Smooth muscle cell (in vitro differentiated cells): Measurements from ENCODE around the gene ITGBL1. TPM values are rescaled to one million over a fixed set of nuclear protein-coding genes. Genes with fewer than 3 reads are reported as not detected.

ENCODE experiments used
- DNase-seq: peaks from one replicate; lab custom pipeline; 2025; ENCODE audit not compliant: unreplicated experiment; lab: John Stamatoyannopoulos, UW
- H2AFZ ChIP-seq: fragments of 200-600 bp; sonication (generic); 2 replicates; pipeline ENCODE4 v1.6.0; 2016; ENCODE audit warnings: antibody characterized with exemption, low read depth, mild to moderate bottlenecking
- H3F3A ChIP-seq: fragments of 200-600 bp; sonication (generic); 2 replicates; pipeline ENCODE4 v1.6.0; 2017; ENCODE audit warnings: antibody characterized with exemption, low read depth
- H3K27ac ChIP-seq: fragments of 200-600 bp; sonication (generic); 2 replicates; pipeline ENCODE4 v1.5.1; 2016; ENCODE audit warnings: low read depth, mild to moderate bottlenecking
- H3K27me3 ChIP-seq: fragments of 200-600 bp; sonication (generic); 2 replicates; pipeline ENCODE4 v1.6.1; 2016; ENCODE audit warnings: low read depth, mild to moderate bottlenecking
- H3K36me3 ChIP-seq: fragments of 200-600 bp; sonication (generic); 2 replicates; pipeline ENCODE4 v1.5.1; 2016; ENCODE audit warnings: low read depth
- H3K4me1 ChIP-seq: fragments of 200-600 bp; sonication (generic); 2 replicates; pipeline ENCODE4 v1.5.1; 2016; ENCODE audit warnings: low read depth
- H3K4me2 ChIP-seq: fragments of 200-600 bp; sonication (generic); 2 replicates; pipeline ENCODE4 v1.6.0; 2016; ENCODE audit warnings: mild to moderate bottlenecking
- H3K4me3 ChIP-seq: fragments of 200-600 bp; sonication (generic); 2 replicates; pipeline ENCODE4 v1.5.1; 2016; ENCODE audit warnings: mild to moderate bottlenecking
- H3K79me2 ChIP-seq: fragments of 200-600 bp; sonication (generic); 2 replicates; pipeline ENCODE4 v1.6.0; 2016; ENCODE audit warnings: low read depth, mild to moderate bottlenecking
- H3K9ac ChIP-seq: fragments of 200-600 bp; sonication (generic); 2 replicates; pipeline ENCODE4 v1.6.0; 2016; ENCODE audit warnings: low read depth
- H3K9me3 ChIP-seq: fragments of 200-600 bp; sonication (generic); replicated peaks from 2 replicates; pipeline ENCODE4 v1.5.1; 2016; ENCODE audit warnings: low read depth
- H4K20me1 ChIP-seq: fragments of 200-600 bp; sonication (generic); 2 replicates; pipeline ENCODE4 v1.6.0; 2016; ENCODE audit warnings: low read depth
- WGBS: methylation state at CpG from one replicate; pipeline ENCODE4 v1.1.7; 2016; ENCODE audit warnings: low lambda C conversion rate; 5-methylcytosine and 5-hydroxymethylcytosine counted together
- polyA plus RNA-seq: library from polyadenylated mRNA; unstranded; fragments of >200 nt; fragmentation: Nextera tagmentation; extraction: Ambion mirVana; gene quantifications from 2 replicates; pipeline ENCODE4 v1.2.1, GENCODE V29; 2016
- total RNA-seq: library from RNA; depleted of rRNA; stranded (reverse); fragments of >200 nt; gene quantifications from 2 replicates; pipeline ENCODE4 v1.2.3, GENCODE V29; 2014
- TF ChIP-seq, protein P1 (sequence below): fragments of 200-600 bp; sonication (generic); IDR thresholded peaks from 2 replicates; pipeline ENCODE4 v1.5.1; 2017; ENCODE audit warnings: borderline replicate concordance, mild to moderate bottlenecking, antibody characterized with exemption; ENCODE audit not compliant: insufficient read depth, poor library complexity, severe bottlenecking

The ITGBL1 gene
- total and polyA plus RNA-seq, 2 experiments from 2014 or later = 0.29 TPM; not detected in 1

DNA sequence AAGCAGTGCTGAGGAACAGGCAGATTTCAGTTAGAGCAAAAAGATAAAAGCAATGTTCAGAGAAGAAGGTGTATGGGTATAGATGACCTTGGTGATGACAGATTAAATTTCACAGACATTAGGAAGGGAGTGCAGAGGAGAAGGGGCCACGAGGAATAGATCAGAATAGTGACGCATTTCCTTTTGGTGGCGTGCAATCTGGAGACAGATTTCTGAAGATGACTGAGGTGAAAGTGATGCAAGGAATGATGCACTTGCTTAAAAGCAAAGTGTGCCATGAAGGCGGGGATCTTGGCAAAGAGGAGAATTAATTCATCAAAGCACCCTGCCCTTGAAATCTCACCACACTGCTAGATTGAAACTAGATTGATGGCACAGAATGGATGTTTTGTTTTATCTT lies 202.4 kb downstream of the ITGBL1 start:
- Histone ChIP-seq H3K36me3 (no peaks in the 10 kb centered on the region), H3K27ac (no peak overlapping the region), H3F3A (no peaks in the 10 kb centered on the region), H3K79me2 (no peaks in the 10 kb centered on the region), H3K27me3 (no peaks in the 10 kb centered on the region), H4K20me1 (no peaks in the 10 kb centered on the region), H2AFZ (no peak overlapping the region), H3K9me3 (no peaks in the 10 kb centered on the region), H3K4me1 (no peaks in the 10 kb centered on the region), H3K4me2 (no peak overlapping the region), H3K4me3 (no peak overlapping the region), H3K9ac (no peak overlapping the region)
- TF ChIP-seq, protein P1, sequence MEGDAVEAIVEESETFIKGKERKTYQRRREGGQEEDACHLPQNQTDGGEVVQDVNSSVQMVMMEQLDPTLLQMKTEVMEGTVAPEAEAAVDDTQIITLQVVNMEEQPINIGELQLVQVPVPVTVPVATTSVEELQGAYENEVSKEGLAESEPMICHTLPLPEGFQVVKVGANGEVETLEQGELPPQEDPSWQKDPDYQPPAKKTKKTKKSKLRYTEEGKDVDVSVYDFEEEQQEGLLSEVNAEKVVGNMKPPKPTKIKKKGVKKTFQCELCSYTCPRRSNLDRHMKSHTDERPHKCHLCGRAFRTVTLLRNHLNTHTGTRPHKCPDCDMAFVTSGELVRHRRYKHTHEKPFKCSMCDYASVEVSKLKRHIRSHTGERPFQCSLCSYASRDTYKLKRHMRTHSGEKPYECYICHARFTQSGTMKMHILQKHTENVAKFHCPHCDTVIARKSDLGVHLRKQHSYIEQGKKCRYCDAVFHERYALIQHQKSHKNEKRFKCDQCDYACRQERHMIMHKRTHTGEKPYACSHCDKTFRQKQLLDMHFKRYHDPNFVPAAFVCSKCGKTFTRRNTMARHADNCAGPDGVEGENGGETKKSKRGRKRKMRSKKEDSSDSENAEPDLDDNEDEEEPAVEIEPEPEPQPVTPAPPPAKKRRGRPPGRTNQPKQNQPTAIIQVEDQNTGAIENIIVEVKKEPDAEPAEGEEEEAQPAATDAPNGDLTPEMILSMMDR = no peak
- DNase-seq = no peak
- WGBS = 87% methylated on average over 4 of the region's 4 CpGs

DNA sequence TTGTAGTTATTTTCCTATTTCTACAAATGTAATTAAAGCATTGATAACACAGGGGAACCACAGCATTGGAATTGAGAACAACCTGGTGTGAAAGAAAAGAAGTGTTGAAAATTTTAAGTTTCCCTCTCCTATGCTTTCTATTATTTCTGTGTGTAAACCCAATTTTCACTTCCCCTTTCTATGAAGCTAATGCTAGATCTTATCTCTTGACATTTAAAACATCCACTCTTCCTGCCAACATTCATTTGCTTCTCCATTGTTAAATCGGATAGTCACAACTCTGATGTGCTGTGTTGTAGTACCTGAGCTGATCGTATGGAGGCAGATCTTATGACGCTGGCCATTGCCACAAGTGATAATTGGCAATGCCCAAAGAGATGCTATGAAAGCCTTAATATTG lies 203.0 kb downstream of the ITGBL1 start:
- Histone ChIP-seq H3K9me3 (no peaks in the 10 kb centered on the region), H3F3A (no peaks in the 10 kb centered on the region), H3K4me3 (no peak overlapping the region), H3K36me3 (no peaks in the 10 kb centered on the region), H3K79me2 (no peaks in the 10 kb centered on the region), H3K4me2 (no peak overlapping the region), H2AFZ (no peak overlapping the region), H3K27me3 (no peaks in the 10 kb centered on the region), H3K4me1 (no peaks in the 10 kb centered on the region), H3K27ac (no peak overlapping the region), H3K9ac (no peak overlapping the region), H4K20me1 (no peaks in the 10 kb centered on the region)
- WGBS = 90% methylated on average over 3 of the region's 3 CpGs
- TF ChIP-seq, protein P1 = no peak
- no peak for DNase-seq

DNA sequence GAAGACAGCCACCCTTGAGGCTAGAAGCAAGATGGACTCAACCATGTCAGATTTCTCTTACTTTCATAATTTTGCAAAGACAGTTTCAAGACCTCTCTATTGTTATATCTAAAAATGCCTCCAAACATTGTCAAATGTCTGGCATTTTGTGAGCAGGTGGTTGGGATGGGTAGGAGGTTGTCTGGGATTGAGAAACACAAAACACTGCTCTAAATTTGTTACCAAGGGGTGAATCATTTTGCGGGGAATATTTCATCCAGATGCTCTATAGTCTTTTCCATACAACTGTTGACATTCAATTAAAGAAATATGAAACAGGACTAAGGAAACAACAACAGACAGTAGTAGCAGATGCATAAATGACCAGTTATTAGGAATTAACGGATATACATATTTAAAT lies 208.2 kb downstream of the ITGBL1 start:
- Histone ChIP-seq H3K4me3 (no peak overlapping the region), H3K27ac (no peak overlapping the region), H3K36me3 (no peaks in the 10 kb centered on the region), H3K79me2 (no peaks in the 10 kb centered on the region), H3K9me3 (no peaks in the 10 kb centered on the region), H3K4me2 (no peak overlapping the region), H3F3A (no peaks in the 10 kb centered on the region), H4K20me1 (no peaks in the 10 kb centered on the region), H3K9ac (no peak overlapping the region), H2AFZ (no peak overlapping the region), H3K27me3 (no peaks in the 10 kb centered on the region), H3K4me1 (no peaks in the 10 kb centered on the region)
- 93% methylated on average over 2 of the region's 2 CpGs for WGBS
- TF ChIP-seq, protein P1 = no peak
- no peak for DNase-seq

GRCh38 chr13:101661839-101662238 lies 209.4 kb downstream of the ITGBL1 start:
- Histone ChIP-seq H3K4me1 (no peaks in the 10 kb centered on the region), H3K9ac (no peak overlapping the region), H3F3A (no peaks in the 10 kb centered on the region), H3K79me2 (no peaks in the 10 kb centered on the region), H4K20me1 (no peaks in the 10 kb centered on the region), H3K9me3 (no peaks in the 10 kb centered on the region), H3K4me2 (no peak overlapping the region), H2AFZ (no peak overlapping the region), H3K27ac (no peak overlapping the region), H3K36me3 (no peaks in the 10 kb centered on the region), H3K4me3 (no peak overlapping the region), H3K27me3 (no peaks in the 10 kb centered on the region)
- WGBS = 80% methylated on average over 4 of the region's 4 CpGs
- no peak for DNase-seq
- TF ChIP-seq, protein P1 = no peak
